Ascending aorta (tissue), 2 donors: ENCODE results near the gene MCC. TPM values are rescaled to one million over a fixed set of nuclear protein-coding genes. Genes with fewer than 3 reads are reported as not detected.

Source experiments
- DNase-seq, 2 donors: peaks; one replicate each; pipeline ENCODE4 v3.0.0-alpha.2; 2019; ENCODE audit warnings: low spot score in 2 of 2
- H3K27ac ChIP-seq, 2 donors: fragments of 200-600 bp; sonication (generic); one replicate each; pipeline ENCODE4 v1.5.1; 2016 to 2017; ENCODE audit warnings: mild to moderate bottlenecking in 1 of 2
- H3K27me3 ChIP-seq: fragments of 200-600 bp; sonication (generic); one replicate; pipeline ENCODE4 v1.5.1; 2017
- H3K36me3 ChIP-seq, 2 donors: fragments of 200-600 bp; sonication (generic); one replicate each; pipeline ENCODE4 v1.5.1; 2016
- H3K4me1 ChIP-seq, 2 donors: fragments of 200-600 bp; sonication (generic); one replicate each; pipeline ENCODE4 v1.5.1; 2016 to 2017; ENCODE audit warnings: mild to moderate bottlenecking in 1 of 2
- H3K4me3 ChIP-seq, 2 donors: fragments of 200-600 bp; sonication (generic); one replicate each; pipeline ENCODE4 v1.5.1; 2016 to 2017; ENCODE audit warnings: mild to moderate bottlenecking in 1 of 2
- H3K9me3 ChIP-seq, 2 donors: fragments of 200-600 bp; sonication (generic); one replicate each; pipeline ENCODE4 v1.5.1; 2016
- CTCF ChIP-seq, 3 experiments: fragments of 200-600 bp in 2 of 3; fragments of 450-650 bp in 1 of 3; sonication (generic) in 2 of 3; IDR thresholded peaks; one replicate each; pipeline ENCODE4 v1.5.1; 2016 to 2019; ENCODE audit warnings: antibody characterized with exemption in 3 of 3, mild to moderate bottlenecking in 1 of 3, moderate library complexity in 1 of 3
- intact Hi-C: fragments of 100-400 bp; cut with DNase I; formaldehyde crosslinking; loops from one replicate; pipeline ENCODE4 v1.15.1; 2023
- total RNA-seq: library from RNA; depleted of rRNA; stranded (reverse); fragments of >200 nt; gene quantifications from one replicate; pipeline ENCODE4 v1.1.0, GENCODE V29; 2016

MCC gene
- total RNA-seq, 1 donor from 2014 or later = 67.9 TPM

GRCh38 chr5:113281194-113281593 is 207.1 kb downstream of the MCC start:
- Histone ChIP-seq H3K36me3 (no peaks in the 10 kb centered on the region), H3K9me3 (no peaks in the 10 kb centered on the region), H3K4me1 (no peaks in the 10 kb centered on the region), H3K4me3 (no peak overlapping the region), H3K27ac (no peak overlapping the region), H3K27me3 (no peaks in the 10 kb centered on the region)
- intact Hi-C loops = no loop called here
- no peak for DNase-seq
- TF ChIP-seq CTCF (IDR thresholded peaks at IDR 0.05) = no peak

GRCh38 chr5:113280541-113280940 is 207.7 kb downstream of the MCC start:
- intact Hi-C loops = no loop called here
- H3K4me3 ChIP-seq = no peak overlapping the region
- H3K27me3 ChIP-seq = no peaks in the 10 kb centered on the region
- no peaks in the 10 kb centered on the region for H3K36me3 ChIP-seq
- no peak for TF ChIP-seq CTCF (IDR thresholded peaks at IDR 0.05)
- no peak overlapping the region for H3K27ac ChIP-seq
- no peaks in the 10 kb centered on the region for H3K9me3 ChIP-seq
- no peaks in the 10 kb centered on the region for H3K4me1 ChIP-seq
- DNase-seq = no peak

- H3K4me3 ChIP-seq = no peak overlapping the region
- intact Hi-C loops = no loop called here
- no peaks in the 10 kb centered on the region for H3K9me3 ChIP-seq
- no peaks in the 10 kb centered on the region for H3K4me1 ChIP-seq
- H3K27me3 ChIP-seq = no peaks in the 10 kb centered on the region
- DNase-seq = no peak
- H3K27ac ChIP-seq = no peak overlapping the region
- H3K36me3 ChIP-seq = no peaks in the 10 kb centered on the region
- no peak for TF ChIP-seq CTCF (IDR thresholded peaks at IDR 0.05)
These were observed 209.3 kb downstream of the MCC start for GRCh38 chr5:113278976-113279375.

GRCh38 chr5:113276493-113276892 is 211.8 kb downstream of the MCC start:
- Histone ChIP-seq H3K36me3 (no peaks in the 10 kb centered on the region), H3K4me1 (no peaks in the 10 kb centered on the region), H3K27ac (no peak overlapping the region), H3K9me3 (no peaks in the 10 kb centered on the region), H3K27me3 (no peaks in the 10 kb centered on the region), H3K4me3 (no peak overlapping the region)
- no peak for TF ChIP-seq CTCF (IDR thresholded peaks at IDR 0.05)
- intact Hi-C loops = no loop called here
- no peak for DNase-seq

- Histone ChIP-seq H3K36me3 (no peaks in the 10 kb centered on the region), H3K27ac (no peak overlapping the region), H3K4me3 (no peak overlapping the region), H3K9me3 (no peaks in the 10 kb centered on the region), H3K4me1 (no peaks in the 10 kb centered on the region), H3K27me3 (no peaks in the 10 kb centered on the region)
- DNase-seq = no peak
- TF ChIP-seq CTCF (IDR thresholded peaks at IDR 0.05) = no peak
- intact Hi-C loops = no loop called here
These were observed 212.3 kb downstream of the MCC start for GRCh38 chr5:113276001-113276400.

- no peak for DNase-seq
- intact Hi-C loops = no loop called here
These were observed 213.3 kb downstream of the MCC start for GRCh38 chr5:113274836-113275414.

More at GRCh38 chr5:113274836-113275414, 213.3 kb downstream of the MCC start:
- Histone ChIP-seq H3K36me3 (no peaks in the 10 kb centered on the region), H3K27ac (no peak overlapping the region), H3K4me1 (no peaks in the 10 kb centered on the region), H3K9me3 (no peaks in the 10 kb centered on the region), H3K27me3 (no peaks in the 10 kb centered on the region), H3K4me3 (no peak overlapping the region)
- TF ChIP-seq CTCF (IDR thresholded peaks at IDR 0.05) = no peak
